GM19240 (cell line): ENCODE data around the gene VWA5B1.

Source experiments
- DNase-seq: peaks from one replicate; pipeline ENCODE4 v3.0.0; 2011; ENCODE audit warnings: low spot score; ENCODE audit not compliant: insufficient read length

VWA5B1 gene

DNA sequence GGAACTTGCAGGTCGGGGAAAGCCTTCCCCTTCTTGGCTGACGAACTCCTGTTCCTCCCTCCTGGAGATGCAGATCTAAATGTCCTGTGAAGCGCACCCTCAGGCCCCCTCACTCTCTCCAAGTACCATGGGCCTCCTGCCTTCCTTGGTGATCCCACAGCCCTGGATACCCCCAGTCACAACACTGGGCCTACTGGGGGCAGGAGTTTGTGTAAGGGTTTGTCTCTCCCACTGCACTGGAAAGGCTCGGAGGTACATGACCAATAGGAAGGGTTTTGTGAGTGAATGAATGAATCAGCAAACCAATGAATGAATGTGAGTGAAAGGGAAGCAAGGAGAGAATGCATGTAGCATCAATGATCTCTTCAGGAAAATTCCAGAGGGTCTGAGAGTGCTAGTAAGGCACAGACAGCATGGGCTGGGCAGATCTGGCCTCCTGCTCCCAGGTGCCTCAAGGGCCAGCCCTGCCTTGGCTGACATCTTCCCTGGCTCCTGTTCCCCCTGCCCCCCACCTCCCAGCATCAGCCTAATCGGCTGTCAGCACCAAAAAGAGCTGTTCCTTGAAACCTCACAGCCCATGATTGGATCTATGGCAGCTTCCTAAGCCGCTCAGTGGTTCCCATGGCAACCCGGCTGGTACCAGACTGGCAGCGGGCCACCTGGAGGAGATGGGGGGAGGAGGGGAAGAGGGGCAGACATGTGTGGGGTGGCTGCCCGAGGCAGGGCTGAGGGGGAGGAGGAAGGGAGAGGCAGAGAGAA is 95.8 kb downstream of the VWA5B1 start:
- DNase-seq, result no peak

DNA sequence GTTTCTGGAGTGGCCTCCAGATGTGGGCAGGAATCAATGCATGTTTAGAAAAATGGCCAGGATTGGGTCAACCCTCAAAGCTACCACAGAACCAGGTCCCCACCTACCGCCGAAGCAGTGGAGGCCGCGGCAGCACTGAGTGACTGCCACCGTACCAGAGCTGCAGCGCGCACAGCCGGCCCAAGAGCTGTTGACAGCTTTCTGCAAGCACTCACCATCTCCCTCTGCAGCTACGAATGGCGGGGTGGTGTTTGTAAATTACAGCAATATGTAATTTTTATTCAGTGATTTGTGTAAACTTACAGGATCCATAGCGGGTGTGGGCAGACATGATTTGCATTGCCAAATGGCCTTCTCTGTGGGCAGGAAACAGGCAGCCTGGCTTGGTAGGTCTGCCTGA is 98.9 kb downstream of the VWA5B1 start:
- DNase-seq, result no peak

DNA sequence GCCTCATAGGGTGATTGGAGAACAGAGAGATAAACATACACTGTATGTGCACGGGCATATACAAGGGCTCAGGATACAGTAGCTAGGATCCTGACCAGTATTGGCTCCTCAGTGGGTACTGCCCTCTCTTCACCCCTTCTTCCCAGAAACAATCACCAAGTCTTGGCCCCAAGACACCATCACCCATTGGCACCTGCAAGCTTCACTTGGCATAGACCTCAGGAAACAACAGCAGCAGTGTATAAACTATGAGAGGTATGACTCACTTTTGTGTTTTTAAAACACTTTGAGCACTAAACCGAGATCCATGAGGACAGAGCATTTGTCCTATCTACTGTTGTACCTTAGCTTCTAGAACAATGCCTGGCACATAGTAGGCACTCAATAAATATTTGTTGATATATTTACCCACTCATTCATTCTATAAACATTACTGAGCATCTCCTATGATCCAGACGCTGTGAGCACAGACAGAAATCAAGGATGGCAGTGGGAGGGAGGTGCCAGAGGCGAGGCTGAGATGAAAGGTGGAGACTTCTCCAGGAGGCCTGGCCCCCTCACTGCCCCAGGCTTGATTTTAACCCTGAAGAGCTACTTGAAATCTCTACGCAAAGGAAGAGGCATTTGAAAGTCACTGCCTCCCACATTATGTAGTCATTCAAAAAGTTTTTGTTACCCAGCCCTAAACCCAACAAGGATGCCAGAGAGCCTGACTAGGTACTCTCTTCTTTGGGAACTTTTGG is 100.1 kb downstream of the VWA5B1 start:
- DNase-seq, result no peak

DNA sequence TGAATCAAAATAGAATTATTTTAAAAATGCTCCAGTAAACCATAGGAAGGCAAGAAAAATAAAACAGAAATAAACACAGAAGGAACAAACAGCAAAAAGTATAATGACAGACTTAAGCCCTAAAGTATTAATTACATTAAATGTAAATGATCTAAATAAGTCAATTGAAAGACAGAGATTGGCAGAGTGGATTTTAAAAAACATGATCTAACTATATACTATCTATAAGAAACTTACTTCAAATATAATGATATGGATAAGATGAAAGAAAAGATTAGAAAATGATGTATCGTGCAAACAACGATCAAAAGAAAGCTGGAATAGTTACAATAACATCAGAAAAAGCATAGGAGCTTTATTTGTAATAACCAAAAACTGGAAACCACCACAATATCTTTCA is 104.6 kb downstream of the VWA5B1 start:
- no peak for DNase-seq

DNA sequence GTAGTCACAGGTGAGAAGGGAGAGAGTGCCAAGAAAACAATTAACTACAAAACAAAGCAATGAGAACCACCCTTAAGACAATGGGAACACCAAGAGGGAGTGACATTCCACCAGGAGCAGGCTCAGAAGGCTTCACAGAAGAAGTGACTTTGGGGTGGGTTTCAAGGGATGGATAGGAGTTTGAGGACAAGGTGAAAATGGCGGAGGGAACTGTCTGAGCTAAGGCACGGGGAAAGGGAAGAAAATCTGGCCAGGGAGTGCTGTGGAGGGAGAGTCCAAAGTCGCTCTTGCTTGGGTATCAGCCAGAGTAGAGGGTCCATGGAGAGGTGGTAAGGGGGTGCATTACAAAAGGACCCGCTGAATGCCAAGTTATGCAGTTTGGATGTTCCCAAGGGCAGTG is 108.1 kb downstream of the VWA5B1 start:
- no peak for DNase-seq

DNA sequence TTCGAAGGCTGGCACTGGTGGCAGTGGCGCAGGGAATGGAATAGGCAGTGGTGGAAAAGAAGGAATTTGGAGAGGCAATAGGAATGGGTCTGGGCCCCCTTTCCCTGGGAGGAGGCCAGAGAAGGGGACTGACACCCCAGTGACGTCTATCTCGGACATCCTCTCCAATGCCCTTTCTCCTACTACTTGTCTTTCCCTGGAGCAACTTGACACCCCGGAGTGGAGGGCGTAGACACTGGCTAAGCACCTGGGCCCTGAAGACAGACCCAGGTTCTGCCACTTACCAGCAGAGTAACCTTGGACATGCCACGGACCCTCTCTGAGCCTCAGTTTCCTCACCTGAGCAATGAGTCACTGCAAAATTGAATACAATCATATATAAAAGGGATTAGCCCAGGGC is 108.5 kb downstream of the VWA5B1 start:
- DNase-seq, result no peak

DNA sequence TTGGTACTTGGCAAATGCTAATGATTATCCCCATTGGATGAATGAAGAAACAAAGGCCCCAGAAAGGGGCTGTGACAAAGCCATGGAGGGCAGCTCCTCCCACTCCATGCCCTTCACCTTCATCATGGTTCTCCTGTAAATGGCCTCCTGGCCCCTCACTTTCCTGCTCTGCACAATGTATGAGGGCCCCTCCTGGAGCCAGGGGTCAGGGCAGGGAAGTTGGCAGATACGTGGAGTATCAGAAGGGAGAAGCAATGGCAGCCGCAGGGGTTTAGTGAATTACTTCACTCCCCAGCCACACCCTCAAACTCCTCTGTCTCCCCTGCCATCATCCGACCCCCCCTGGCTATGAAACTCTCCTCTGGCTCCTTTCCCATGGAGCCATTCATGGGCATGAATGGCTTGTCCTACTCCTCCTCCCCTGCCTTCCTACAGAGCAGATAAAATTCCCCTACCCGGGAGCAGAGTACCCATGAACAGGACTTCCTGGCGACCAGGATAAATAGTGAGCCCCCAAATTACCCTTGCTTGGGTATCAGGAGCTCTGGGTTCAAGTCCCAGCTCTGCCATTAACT is 109.0 kb downstream of the VWA5B1 start:
- DNase-seq, result no peak

DNA sequence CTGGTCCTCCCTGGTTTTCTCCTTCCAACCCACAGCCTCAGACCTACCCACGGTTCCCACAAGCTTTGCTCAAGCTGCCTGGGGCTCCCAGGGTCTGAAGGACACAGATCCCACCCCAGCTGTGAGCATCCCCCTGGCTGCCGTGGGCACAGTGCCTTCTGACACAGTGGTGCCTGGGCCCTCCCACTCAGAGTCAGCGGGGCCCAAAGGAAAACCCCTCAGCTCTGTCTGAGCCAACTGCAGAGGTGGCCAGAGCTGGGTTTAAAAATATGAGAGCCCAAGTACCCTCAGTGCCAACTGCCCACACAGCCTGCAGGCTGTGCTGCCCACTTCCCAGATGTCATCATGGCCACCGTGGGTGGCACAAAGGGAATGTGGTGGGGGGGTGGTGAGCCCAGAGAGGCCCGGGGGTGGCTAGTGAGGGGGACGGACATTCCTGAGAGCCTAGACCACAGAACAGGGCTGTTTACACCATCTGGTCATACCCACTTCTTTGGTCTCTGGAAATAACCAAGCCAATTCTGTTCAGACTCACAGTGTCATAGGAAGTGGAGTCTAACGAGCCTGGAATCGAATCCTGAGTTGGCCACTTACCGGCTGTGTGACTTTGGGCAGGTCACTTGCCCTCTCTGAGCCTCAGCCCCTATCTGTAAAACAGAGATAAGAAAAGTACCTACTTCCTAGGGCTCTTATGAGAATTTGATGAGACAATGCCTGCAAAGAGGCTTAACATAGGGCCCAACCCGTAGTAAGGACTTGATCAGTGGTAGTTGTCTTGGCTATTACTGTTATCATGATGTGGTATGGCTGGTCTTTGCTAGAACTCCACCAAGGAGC is 109.9 kb downstream of the VWA5B1 start:
- DNase-seq, result no peak

DNA sequence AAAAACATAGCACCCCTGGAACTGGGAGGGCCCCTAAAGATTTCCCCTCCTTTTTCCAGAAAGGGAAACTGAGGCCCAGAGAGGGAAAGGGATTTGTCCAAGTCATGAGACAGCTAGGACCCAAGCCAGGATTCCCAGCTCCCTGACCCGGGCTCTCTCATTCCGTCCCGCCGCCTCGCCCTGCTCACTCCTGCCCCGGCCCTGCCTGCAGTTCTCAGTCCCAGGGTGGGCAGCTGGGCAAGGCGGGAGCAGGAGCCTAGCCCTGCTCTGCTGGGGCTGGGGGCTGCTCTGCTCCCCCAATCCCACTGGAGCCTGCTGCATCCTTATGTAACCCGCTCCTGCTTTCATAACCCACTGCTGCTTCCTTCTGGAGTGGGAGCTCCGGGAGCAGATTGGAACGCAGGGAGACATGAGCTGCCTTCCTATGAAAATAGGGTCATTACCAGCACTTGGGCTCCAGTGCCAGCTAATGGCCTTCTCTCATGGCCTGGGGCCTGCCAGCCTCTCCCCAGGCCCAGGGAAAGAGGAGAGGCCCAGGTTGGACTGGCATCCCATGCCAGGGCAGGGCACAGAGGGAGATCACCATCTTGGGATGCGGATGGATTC is 110.8 kb downstream of the VWA5B1 start:
- DNase-seq, result no peak

DNA sequence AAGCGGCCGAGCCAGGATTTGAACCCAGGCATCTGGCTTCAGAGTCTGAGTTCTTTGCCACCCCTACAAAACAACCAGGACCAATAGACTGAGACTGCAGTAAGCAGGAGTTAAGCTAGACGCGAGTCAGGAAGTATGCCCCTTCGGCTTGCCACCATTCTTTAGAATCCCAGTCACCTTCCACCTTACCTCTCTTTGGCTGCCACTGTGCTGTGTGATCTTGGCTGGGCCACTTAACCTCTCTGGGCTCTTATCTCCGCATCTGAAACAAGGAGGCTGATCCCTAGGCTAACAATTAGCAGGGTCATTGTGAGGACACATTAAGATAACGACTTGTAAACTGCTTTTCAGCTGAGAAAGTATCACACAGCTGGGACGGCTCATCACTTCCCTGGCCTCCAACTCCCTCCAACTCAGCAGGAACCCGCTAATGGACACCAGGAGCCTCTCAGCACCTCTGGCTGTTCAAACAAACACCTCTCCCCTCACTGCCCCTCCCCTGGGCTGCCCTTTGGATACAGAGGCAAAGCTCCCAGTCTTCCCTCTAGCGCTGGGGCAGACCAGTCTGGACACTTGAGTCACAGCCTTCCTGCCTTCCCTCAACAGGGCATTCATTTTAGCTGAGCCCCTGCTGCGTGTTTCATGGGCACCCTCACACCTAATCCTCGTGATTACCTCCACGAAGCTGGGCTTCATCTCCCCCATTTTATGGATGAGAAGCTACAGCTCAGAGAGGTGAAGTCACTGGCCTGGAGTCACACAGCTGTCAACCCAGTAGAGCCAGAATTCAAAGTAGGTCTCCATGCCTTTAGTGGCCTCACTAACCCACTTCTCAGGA is 112.1 kb downstream of the VWA5B1 start:
- no peak for DNase-seq

DNA sequence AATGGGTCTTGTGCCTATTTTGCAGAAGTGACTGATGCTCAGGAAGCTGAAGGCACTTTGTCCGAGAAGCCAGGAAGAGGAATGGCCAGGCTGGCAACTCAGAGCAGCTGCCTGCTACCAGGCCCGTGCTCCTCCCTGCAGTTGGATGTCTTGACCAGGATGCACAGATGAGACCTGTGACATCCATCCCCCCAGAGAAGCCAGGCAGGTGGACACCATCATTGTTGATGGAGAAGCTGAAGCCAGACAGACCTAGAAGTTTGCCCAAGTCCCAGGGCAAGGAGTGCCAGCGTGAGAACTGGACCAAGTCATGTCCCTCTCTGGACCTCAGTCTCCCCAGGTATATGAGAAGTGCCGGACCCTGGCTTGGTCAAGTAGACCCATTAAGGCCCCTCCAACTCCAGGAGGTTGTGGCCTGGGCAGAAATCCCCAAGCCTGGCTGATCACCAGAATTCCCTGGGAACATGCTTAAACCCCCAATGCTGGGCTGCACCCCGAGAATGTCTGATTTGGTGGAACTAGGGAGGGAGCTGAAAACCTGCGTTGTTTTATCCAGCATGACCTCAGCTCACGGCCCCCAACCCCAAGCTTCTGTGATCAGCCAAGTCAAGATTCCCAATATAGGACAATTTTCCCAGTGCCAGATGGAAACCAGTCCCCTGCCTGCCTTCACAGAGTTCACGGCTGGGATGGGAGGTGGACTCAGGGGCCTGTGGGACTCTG is 112.9 kb downstream of the VWA5B1 start:
- DNase-seq, result no peak

DNA sequence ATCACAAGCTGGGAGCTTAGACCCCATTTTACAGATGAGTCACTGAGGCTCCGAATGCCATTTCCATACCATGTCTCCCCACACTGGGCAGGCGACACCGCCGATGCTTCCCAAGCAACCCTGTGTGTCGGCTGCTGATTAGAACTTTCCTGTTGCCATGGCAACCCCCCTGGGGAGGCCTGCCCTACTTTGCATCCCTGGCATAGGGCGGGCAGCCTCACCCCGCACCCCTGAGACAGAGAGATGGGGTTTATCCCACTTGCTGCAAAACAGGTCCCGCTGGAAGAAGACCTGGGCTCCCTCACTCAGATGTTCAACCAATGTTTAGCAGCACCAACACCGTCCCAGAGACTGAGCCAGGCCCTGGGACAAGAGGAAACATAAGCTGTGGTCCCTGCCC is 113.8 kb downstream of the VWA5B1 start:
- no peak for DNase-seq
